SK-N-MC (cell line): Measurements from ENCODE around the gene SPATA1.

Experiments used
- EZH2 ChIP-seq: fragments of 200-600 bp; sonication (generic); IDR thresholded peaks from one replicate; pipeline ENCODE4 v1.6.1; 2017; ENCODE audit warnings: antibody characterized with exemption
- FOXP2 ChIP-seq: optimal IDR thresholded peaks from 2 replicates; pipeline ENCODE3; 2011; ENCODE audit warnings: mild to moderate bottlenecking, moderate library complexity; ENCODE audit not compliant: insufficient read depth; ENCODE audit errors: extremely low read length, control extremely low read depth
- POLR2AphosphoS5 ChIP-seq: IDR thresholded peaks from 2 replicates; pipeline ENCODE4 v1.6.1; 2012; ENCODE audit warnings: mild to moderate bottlenecking, low read depth, low read length, borderline replicate concordance

DNA sequence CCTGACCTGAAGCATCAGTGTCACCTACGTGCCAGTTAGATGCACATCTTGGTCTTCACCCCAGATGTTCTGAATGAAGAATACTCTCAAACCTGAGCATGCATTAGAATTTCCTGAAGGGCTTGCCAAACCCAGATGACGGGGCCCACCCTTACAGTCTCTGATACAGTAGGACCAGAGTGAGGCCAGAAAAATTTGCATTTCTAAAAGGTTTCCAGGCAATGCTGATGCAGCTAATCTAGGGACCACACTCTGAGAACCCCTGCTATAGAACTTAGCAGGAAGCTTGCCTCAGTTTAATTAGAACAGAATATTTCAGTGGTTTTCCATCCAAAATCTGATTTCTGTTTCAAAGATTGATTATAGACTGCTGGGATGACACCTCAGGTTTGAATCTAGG, 77.9 kb downstream of the SPATA1 start:
- TF ChIP-seq POLR2AphosphoS5, result no peak
- TF ChIP-seq EZH2, result no peak
- TF ChIP-seq FOXP2, result no peak
